GM12801 (cell line): ENCODE results near the gene CHST12.

Experiments
- CTCF ChIP-seq: IDR thresholded peaks from one replicate; pipeline ENCODE4 v1.5.1; 2011; ENCODE audit warnings: control low read depth; ENCODE audit not compliant: insufficient read length; ENCODE audit errors: extremely low read depth

Gene CHST12

GRCh38 chr7:2488272-2488645, 84.8 kb downstream of the CHST12 start:
- no peak for TF ChIP-seq CTCF

GRCh38 chr7:2488681-2489080, 85.3 kb downstream of the CHST12 start:
- no peak for TF ChIP-seq CTCF

- no peak for TF ChIP-seq CTCF
These were observed 86.8 kb downstream of the CHST12 start for GRCh38 chr7:2490181-2490651.

- TF ChIP-seq CTCF = no peak
These were observed 88.6 kb downstream of the CHST12 start for GRCh38 chr7:2492038-2492437.

- TF ChIP-seq CTCF = no peak
These were observed 90.1 kb downstream of the CHST12 start for GRCh38 chr7:2493205-2494164.

GRCh38 chr7:2494191-2495130, 91.0 kb downstream of the CHST12 start:
- TF ChIP-seq CTCF = no peak

- TF ChIP-seq CTCF = no peak
These were observed 92.2 kb downstream of the CHST12 start for GRCh38 chr7:2495418-2496299.
